HG03520 (cell line): ENCODE results near the gene SLC9A1.

Experiments
- ATAC-seq: cut with Tn5 transposase; IDR thresholded peaks from one replicate; pipeline ENCODE4 v1.9.1; 2021; ENCODE audit warnings: mild to moderate bottlenecking, moderate library complexity; ENCODE audit not compliant: unreplicated experiment

SLC9A1 gene

GRCh38 chr1:27084107-27084506 is 70.8 kb downstream of the SLC9A1 start:
- no peak for ATAC-seq

GRCh38 chr1:27077968-27078367 is 77.0 kb downstream of the SLC9A1 start:
- no peak for ATAC-seq

- ATAC-seq, result no peak
Measured at GRCh38 chr1:27076803-27077202, 78.1 kb downstream of the SLC9A1 start.

GRCh38 chr1:27074175-27074780 is 80.6 kb downstream of the SLC9A1 start:
- ATAC-seq, result no peak

GRCh38 chr1:27071049-27071416 is 83.9 kb downstream of the SLC9A1 start:
- ATAC-seq, result no peak

GRCh38 chr1:27070390-27071048 is 84.4 kb downstream of the SLC9A1 start:
- no peak for ATAC-seq

GRCh38 chr1:27068922-27069321 is 86.0 kb downstream of the SLC9A1 start:
- ATAC-seq, result no peak

- ATAC-seq, result no peak
Measured at GRCh38 chr1:27065999-27066630, 88.8 kb downstream of the SLC9A1 start.

- no peak for ATAC-seq
Measured at GRCh38 chr1:27060891-27061290, 94.0 kb downstream of the SLC9A1 start.

GRCh38 chr1:27058966-27059669 is 95.8 kb downstream of the SLC9A1 start:
- no peak for ATAC-seq

- no peak for ATAC-seq
Measured at GRCh38 chr1:27057801-27058625, 96.9 kb downstream of the SLC9A1 start.

GRCh38 chr1:27057389-27057788 is 97.5 kb downstream of the SLC9A1 start:
- ATAC-seq, result no peak

GRCh38 chr1:27053977-27054753 is 100.8 kb downstream of the SLC9A1 start:
- no peak for ATAC-seq

- no peak for ATAC-seq
Measured at GRCh38 chr1:27052527-27052926, 102.4 kb downstream of the SLC9A1 start.

GRCh38 chr1:27049607-27050006 is 105.3 kb downstream of the SLC9A1 start:
- ATAC-seq, result no peak

- no peak for ATAC-seq
Measured at GRCh38 chr1:27049100-27049499, 105.8 kb downstream of the SLC9A1 start.
